Ectodermal cell (in vitro differentiated cells): ENCODE results near the gene ZC3H13.

Source experiments
- H3K27ac ChIP-seq: 2 replicates; pipeline ENCODE4 v1.7.0; 2013; ENCODE audit warnings: mild to moderate bottlenecking, low read depth, low read length; ENCODE audit not compliant: insufficient read depth, poor library complexity, severe bottlenecking
- H3K27me3 ChIP-seq: 2 replicates; pipeline ENCODE4 v1.7.0; 2013; ENCODE audit warnings: mild to moderate bottlenecking, low read length; ENCODE audit not compliant: insufficient read depth, control insufficient read depth, poor library complexity, severe bottlenecking
- H3K36me3 ChIP-seq: one replicate; pipeline ENCODE4 v1.7.0; 2013; ENCODE audit warnings: low read length; ENCODE audit not compliant: control insufficient read depth, insufficient read depth
- H3K4me1 ChIP-seq: one replicate; pipeline ENCODE4 v1.7.0; 2013; ENCODE audit warnings: low read length; ENCODE audit not compliant: control insufficient read depth, insufficient read depth
- H3K4me3 ChIP-seq: 2 replicates; pipeline ENCODE4 v1.7.0; 2013; ENCODE audit warnings: low read depth, low read length, control low read depth; ENCODE audit not compliant: insufficient read depth
- H3K9me3 ChIP-seq: 2 replicates; pipeline ENCODE4 v1.7.0; 2013; ENCODE audit warnings: mild to moderate bottlenecking, low read length, moderate library complexity; ENCODE audit not compliant: control insufficient read depth
- WGBS, 2 experiments: methylation state at CpG; one replicate each; pipeline ENCODE4 v1.1.7; 2013; ENCODE audit warnings: missing lambda C conversion rate in 2 of 2; 5-methylcytosine and 5-hydroxymethylcytosine counted together

ZC3H13 gene

GRCh38 chr13:45915686-45916439 is 136.7 kb downstream of the ZC3H13 start:
- no peaks in the 10 kb centered on the region for H3K27me3 ChIP-seq
- no peaks in the 10 kb centered on the region for H3K9me3 ChIP-seq
- H3K4me1 ChIP-seq, result no peaks in the 10 kb centered on the region
- 88 to 98% methylated on average over 6 to 7 of the region's 7 CpGs for WGBS, 2 experiments
- no peaks in the 10 kb centered on the region for H3K36me3 ChIP-seq
- no peak overlapping the region for H3K4me3 ChIP-seq
- H3K27ac ChIP-seq, result no peak overlapping the region

- Histone ChIP-seq H3K4me1 (no peaks in the 10 kb centered on the region), H3K36me3 (no peaks in the 10 kb centered on the region), H3K27ac (no peak overlapping the region), H3K27me3 (no peaks in the 10 kb centered on the region), H3K9me3 (no peaks in the 10 kb centered on the region), H3K4me3 (no peak overlapping the region)
- 92 to 93% methylated on average over 7 of the region's 7 CpGs for WGBS, 2 experiments
These were observed 142.9 kb downstream of the ZC3H13 start for GRCh38 chr13:45909673-45910072.

DNA sequence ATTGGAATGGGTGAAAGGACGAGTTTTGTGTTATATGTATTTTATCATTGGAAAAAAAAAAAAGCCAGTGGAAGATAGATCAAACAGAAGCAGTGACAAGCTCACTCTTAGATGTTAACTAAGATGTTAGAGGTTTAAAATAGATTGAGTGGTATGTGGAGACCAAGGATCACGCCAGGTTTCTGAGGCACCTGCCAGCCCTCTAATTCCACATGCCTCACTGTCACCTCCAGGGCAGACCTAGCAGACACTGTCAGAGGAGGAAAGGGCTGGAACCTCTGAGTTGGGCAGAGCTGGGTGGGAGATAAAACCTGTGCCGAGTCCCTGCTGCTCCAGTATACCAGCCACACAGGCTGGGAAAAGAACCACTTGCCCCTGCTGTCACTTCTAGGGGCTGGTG is 143.5 kb downstream of the ZC3H13 start:
- WGBS, 2 experiments, result 86 to 89% methylated on average over 3 of the region's 3 CpGs
- no peak overlapping the region for H3K27ac ChIP-seq

DNA sequence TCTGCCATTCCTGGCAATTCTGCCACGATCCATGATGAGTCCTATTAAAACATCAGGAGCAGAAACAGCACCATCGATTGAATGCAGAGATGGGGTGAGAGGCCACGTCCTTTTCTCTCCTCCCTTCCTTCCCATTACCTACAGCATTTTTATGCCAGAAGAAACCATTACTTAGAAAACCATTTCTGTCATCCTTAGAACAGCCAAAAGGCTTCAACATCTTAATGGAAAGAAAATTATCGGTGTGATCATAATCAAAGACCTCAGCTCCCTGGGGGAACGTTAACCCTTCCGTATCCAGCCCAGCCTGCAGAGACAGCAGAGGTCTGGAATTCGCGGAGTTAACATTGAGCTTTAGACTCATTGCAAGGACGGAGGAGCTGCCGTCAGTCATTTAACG is 145.0 kb downstream of the ZC3H13 start:
- 65 to 66% methylated on average over 11 of the region's 11 CpGs for WGBS, 2 experiments
- Histone ChIP-seq H3K27me3 (no peaks in the 10 kb centered on the region), H3K27ac (no peak overlapping the region), H3K4me3 (no peak overlapping the region), H3K4me1 (no peaks in the 10 kb centered on the region), H3K36me3 (no peaks in the 10 kb centered on the region), H3K9me3 (no peaks in the 10 kb centered on the region)

More for the DNA sequence above, 143.5 kb downstream of the ZC3H13 start:
- H3K27me3 ChIP-seq, result no peaks in the 10 kb centered on the region
- H3K4me1 ChIP-seq, result no peaks in the 10 kb centered on the region
- H3K4me3 ChIP-seq, result no peak overlapping the region
- H3K36me3 ChIP-seq, result no peaks in the 10 kb centered on the region
- no peaks in the 10 kb centered on the region for H3K9me3 ChIP-seq
